HG02610 (cell line): Measurements from ENCODE around the gene DKC1.
"Not testable (repeated sequence)": the region's sequence is repeated elsewhere in the genome, so short reads cannot be mapped to it uniquely, and the experiment has no call there.

ENCODE experiments used
- ATAC-seq: cut with Tn5 transposase; IDR thresholded peaks from one replicate; pipeline ENCODE4 v1.9.1; 2021; ENCODE audit warnings: mild to moderate bottlenecking, moderate library complexity; ENCODE audit not compliant: unreplicated experiment

The DKC1 gene

GRCh38 chrX:154785716-154786115, 23.1 kb downstream of the DKC1 start:
- ATAC-seq, result no peak

GRCh38 chrX:154791467-154791866, 28.8 kb downstream of the DKC1 start:
- no peak for ATAC-seq

- no peak for ATAC-seq
Measured at GRCh38 chrX:154791939-154792338, 29.3 kb downstream of the DKC1 start.

GRCh38 chrX:154793084-154793795, 30.6 kb downstream of the DKC1 start:
- no peak for ATAC-seq

- ATAC-seq, result no peak
Measured at GRCh38 chrX:154795016-154795415, 32.4 kb downstream of the DKC1 start.

- ATAC-seq, result no peak
Measured at GRCh38 chrX:154797006-154797405, 34.3 kb downstream of the DKC1 start.

GRCh38 chrX:154799556-154800348, 37.1 kb downstream of the DKC1 start:
- ATAC-seq, result no peak

GRCh38 chrX:154800478-154801210, 38.0 kb downstream of the DKC1 start:
- ATAC-seq, result no peak

GRCh38 chrX:154802947-154803346, 40.3 kb downstream of the DKC1 start:
- ATAC-seq, result no peak

- no peak for ATAC-seq
Measured at GRCh38 chrX:154804261-154804956, 41.7 kb downstream of the DKC1 start.

- peak; percentile 96 for ATAC-seq
Measured at GRCh38 chrX:154804957-154805695, 42.5 kb downstream of the DKC1 start, which contains the start of gene MPP1. Gene MPP1, minus strand, starts transcription at chrX:154805485. Its CDS starts 112 bp downstream, at chrX:154805373.

GRCh38 chrX:154805696-154806091, 43.0 kb downstream of the DKC1 start:
- ATAC-seq, result no peak

- no peak for ATAC-seq
Measured at GRCh38 chrX:154806837-154807501, 44.3 kb downstream of the DKC1 start.

GRCh38 chrX:154809939-154810665, 47.4 kb downstream of the DKC1 start:
- ATAC-seq, result no peak

GRCh38 chrX:154812341-154813101, 49.9 kb downstream of the DKC1 start:
- ATAC-seq, result no peak

- ATAC-seq, result no peak
Measured at GRCh38 chrX:154813801-154814200, 51.1 kb downstream of the DKC1 start.

- no peak for ATAC-seq
Measured at GRCh38 chrX:154815274-154815818, 52.7 kb downstream of the DKC1 start.

- not testable (repeated sequence) for ATAC-seq
Measured at GRCh38 chrX:154816326-154816898, 53.7 kb downstream of the DKC1 start.
